ENCODE results near the gene NPR2. TPM values are rescaled to one million over a fixed set of nuclear protein-coding genes. Genes with fewer than 3 reads are reported as not detected.

Gene NPR2
- total RNA-seq, 1 donor from 2014 or later = 23.2 TPM

- peak; percentile 98 for DNase-seq (ENCODE audit: low spot score)
Observed at GRCh38 chr9:35829084-35829763, 37.8 kb downstream of the NPR2 start, which contains the start of gene TMEM8B. TSS of gene TMEM8B (plus strand) at chr9:35829228. CDS start at chr9:35829448, 220 bp downstream.

GRCh38 chr9:35829764-35830096, 38.3 kb downstream of the NPR2 start:
- no peak for DNase-seq (ENCODE audit: low spot score)

DNA sequence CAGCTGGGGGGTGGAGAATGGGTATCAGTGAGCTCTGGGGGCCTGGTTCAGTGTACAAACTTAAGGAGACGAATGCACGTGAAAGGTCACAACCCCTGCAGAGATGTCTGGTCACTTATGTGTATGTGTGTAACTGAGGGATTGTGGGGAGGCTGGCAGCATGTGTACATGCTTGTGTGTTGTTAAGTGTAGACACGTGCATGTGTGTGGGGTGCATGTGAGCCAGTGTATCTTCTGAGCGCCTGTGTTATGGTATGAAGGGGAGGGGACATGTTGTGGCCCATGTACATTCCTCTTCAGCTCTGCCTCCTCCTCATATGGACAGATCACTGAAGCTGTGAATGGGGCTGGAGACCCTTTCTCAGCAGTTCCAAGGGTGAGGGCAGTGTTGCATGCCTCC, 39.6 kb downstream of the NPR2 start:
- no peak for DNase-seq (ENCODE audit: low spot score)

DNA sequence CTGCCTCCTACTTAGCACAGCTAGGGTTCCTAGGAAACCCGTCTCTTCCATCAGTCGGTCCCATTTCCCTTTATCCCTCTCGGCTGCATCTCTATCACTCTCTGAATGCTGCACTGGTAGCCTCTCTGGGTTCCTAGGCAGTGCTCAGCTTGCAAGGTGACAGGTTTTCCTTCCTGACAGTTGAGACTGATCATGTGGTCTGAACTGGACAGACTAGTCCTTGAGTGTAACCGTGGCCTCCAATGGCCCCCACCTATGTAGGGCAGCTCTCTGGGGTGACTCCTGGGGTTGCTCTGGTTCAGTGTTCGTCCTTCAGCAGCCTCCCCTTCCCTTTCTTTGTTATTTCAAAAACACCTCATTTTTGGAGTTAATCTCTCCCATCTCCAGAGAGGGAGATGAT, 41.4 kb downstream of the NPR2 start:
- DNase-seq (ENCODE audit: low spot score) = no peak

- no peak for DNase-seq (ENCODE audit: low spot score)
Observed at GRCh38 chr9:35834260-35835215, 43.1 kb downstream of the NPR2 start.

GRCh38 chr9:35835216-35835632, 43.8 kb downstream of the NPR2 start:
- no peak for DNase-seq (ENCODE audit: low spot score)

GRCh38 chr9:35835766-35836165, 44.4 kb downstream of the NPR2 start:
- no peak for DNase-seq (ENCODE audit: low spot score)

DNA sequence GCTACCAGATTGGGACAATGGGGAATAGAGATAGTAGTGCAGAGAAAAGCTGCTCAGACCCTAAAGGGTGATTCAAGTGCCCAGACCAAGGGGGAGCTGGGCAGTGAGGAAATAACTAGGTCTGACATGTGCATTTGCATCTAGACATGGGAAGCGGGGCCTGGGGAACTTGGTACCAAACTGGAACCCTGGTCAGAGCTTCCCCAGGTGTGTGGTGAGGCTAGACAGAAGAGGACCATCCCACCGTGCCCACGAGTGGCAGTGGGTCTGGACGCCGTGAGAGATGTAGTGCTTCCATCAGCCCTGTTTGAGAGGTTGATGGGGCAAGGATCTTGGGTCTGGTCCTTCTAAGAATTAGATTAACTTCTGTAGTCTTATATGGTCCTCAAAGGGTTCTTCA, 45.2 kb downstream of the NPR2 start:
- DNase-seq (ENCODE audit: low spot score) = no peak

DNA sequence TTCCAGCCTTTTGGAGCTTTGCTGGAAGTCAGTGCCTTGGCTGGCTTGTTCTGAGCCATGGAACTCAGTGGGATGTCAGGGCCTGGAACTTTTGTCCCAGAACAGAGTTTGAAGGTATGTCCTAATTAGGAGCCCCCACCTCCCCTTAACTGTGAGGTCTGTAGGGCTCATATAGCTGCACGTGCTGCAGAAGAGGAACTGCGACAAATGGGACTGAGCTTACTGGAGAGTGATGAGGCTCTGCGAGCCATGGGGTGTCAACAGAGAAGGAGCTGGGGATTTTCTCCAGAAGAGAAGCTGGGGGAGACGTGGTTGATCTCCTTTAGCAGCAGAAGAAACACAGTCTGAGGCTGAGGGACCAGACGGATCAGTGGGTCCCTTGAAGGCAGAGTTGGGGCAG, 48.5 kb downstream of the NPR2 start:
- DNase-seq (ENCODE audit: low spot score) = no peak

DNA sequence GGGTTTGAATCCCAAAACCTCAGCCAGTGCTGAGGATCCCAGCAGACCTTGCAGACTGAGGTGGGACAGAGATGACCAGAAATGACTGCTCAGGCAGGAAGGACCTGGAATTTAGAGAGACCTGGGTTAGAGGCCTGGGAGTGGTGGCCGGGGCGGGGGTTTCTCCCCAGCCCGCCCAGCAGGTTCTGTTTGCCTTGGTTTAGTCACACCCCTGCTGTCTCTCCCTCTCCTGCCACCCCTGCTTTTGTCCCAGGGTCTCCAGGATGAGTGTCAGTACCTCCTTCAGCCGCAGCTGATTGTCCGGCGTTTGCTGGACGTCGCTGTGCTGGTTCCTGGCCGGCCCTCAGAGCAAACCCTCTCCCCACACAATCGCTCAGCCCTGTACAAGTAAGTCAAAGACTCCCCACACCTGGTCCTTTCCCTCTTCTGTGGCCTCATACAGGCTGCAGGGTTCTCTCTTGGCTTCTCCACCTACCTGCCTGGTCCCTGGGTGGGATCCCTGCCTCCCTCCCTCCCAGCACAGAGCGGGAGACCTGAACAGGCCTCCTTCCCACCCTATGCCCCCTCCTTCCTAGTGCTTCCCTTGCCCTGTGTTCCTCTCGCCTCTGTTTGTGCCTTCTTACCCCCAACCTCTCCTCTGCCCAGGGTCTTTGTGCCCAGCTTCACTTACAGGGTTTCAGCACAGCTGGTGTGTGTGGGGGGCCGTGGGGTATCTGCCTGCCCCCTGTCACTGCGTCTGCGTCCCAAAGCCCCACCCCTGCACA, 49.7 kb downstream of the NPR2 start:
- no peak for DNase-seq (ENCODE audit: low spot score)

GRCh38 chr9:35841645-35841900, 50.2 kb downstream of the NPR2 start:
- DNase-seq (ENCODE audit: low spot score) = no peak

DNA sequence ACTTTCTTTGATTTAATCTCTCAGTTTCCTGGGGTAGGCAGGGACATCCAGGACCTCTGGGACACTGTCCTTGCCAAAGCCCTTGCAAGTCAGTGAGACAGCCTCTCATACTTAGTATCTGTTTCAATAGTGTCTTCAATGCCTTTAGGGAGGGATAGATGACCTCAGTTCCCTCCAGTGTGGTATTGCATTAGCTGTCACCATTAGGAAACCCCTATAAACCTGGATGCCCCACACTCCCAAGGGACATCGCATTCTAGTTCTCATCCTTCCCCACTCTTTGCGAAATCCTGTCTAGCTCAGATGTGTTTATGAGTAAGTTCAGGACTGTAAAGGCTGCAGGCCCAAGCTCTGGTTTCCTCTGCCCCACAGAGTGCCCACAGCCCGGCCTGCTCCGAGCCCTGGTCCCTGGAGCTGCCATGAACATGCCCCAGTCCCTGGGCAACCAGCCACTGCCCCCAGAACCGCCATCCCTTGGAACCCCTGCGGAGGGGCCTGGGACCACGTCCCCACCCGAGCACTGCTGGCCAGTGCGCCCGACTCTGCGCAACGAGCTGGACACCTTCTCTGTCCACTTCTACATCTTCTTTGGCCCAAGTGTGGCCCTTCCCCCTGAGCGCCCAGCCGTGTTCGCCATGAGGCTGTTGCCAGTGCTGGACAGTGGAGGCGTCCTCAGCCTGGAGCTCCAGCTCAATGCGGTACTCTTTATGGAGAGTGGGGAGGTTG, 50.8 kb downstream of the NPR2 start:
- no peak for DNase-seq (ENCODE audit: low spot score)

- DNase-seq (ENCODE audit: low spot score) = no peak
Observed at GRCh38 chr9:35842795-35843194, 51.4 kb downstream of the NPR2 start.

GRCh38 chr9:35844628-35845270, 53.4 kb downstream of the NPR2 start:
- DNase-seq (ENCODE audit: low spot score) = no peak

- no peak for DNase-seq (ENCODE audit: low spot score)
Observed at GRCh38 chr9:35845824-35846771, 54.7 kb downstream of the NPR2 start.

GRCh38 chr9:35847792-35848572, 56.6 kb downstream of the NPR2 start:
- DNase-seq (ENCODE audit: low spot score) = no peak

GRCh38 chr9:35852267-35852815, 61.0 kb downstream of the NPR2 start:
- DNase-seq (ENCODE audit: low spot score) = peak; percentile 59
